OCI-LY3 (cell line): Measurements from ENCODE around the gene BHLHE40.

Experiments
- EZH2phosphoT487 ChIP-seq: fragments of 200-600 bp; shearing (Covaris generic); IDR thresholded peaks from 2 replicates; pipeline ENCODE4 v1.6.1; 2018; ENCODE audit warnings: antibody characterized with exemption, mixed run types, low read depth
- TF ChIP-seq, protein P1 (sequence below): fragments of 200-600, 300-600 bp; sonication (generic); IDR thresholded peaks from 2 replicates; pipeline ENCODE4 v1.5.1; 2014; ENCODE audit warnings: antibody characterized with exemption, low read length, low read depth

DNA sequence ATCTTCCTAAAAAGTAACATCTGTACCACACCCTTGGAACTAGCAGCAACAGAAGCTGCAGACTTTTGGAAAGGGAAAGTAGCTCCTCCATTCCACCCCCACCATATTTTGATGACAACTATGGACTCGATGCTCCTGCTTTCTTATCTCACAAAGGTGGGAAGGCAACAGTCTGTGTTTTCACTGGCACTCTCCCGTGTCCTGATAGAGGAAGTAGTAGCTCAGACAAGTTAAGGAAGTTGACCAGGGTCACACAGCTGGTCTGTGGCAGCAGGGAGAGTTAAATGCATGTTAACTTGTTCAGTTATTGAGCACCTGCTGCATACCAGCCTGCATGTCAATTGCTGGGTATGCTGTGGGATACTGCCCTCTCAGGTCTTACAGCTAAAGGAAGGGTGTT lies 33.1 kb downstream of the BHLHE40 start:
- TF ChIP-seq, protein P1, sequence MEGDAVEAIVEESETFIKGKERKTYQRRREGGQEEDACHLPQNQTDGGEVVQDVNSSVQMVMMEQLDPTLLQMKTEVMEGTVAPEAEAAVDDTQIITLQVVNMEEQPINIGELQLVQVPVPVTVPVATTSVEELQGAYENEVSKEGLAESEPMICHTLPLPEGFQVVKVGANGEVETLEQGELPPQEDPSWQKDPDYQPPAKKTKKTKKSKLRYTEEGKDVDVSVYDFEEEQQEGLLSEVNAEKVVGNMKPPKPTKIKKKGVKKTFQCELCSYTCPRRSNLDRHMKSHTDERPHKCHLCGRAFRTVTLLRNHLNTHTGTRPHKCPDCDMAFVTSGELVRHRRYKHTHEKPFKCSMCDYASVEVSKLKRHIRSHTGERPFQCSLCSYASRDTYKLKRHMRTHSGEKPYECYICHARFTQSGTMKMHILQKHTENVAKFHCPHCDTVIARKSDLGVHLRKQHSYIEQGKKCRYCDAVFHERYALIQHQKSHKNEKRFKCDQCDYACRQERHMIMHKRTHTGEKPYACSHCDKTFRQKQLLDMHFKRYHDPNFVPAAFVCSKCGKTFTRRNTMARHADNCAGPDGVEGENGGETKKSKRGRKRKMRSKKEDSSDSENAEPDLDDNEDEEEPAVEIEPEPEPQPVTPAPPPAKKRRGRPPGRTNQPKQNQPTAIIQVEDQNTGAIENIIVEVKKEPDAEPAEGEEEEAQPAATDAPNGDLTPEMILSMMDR: no peak
- TF ChIP-seq EZH2phosphoT487: no peak
